ENCODE data around the gene FBP2. TPM values are rescaled to one million over a fixed set of nuclear protein-coding genes. Genes with fewer than 3 reads are reported as not detected.
"Not testable (repeated sequence)": the region's sequence is repeated elsewhere in the genome, so short reads cannot be mapped to it uniquely, and the experiment has no call there.

FBP2 gene
- total RNA-seq, 4 donors from 2014 or later, result not detected

GRCh38 chr9:94602666-94603065 lies 9.0 kb upstream of the FBP2 start:
- H3K27ac ChIP-seq (replicated peaks in 1 of 4), result no peak overlapping the region
- no peaks in the 10 kb centered on the region for H3K36me3 ChIP-seq
- H3K4me3 ChIP-seq, result no peak overlapping the region
- intact Hi-C loops (cut with DNase I), result no loop called here
- no peak for DNase-seq (ENCODE audit: extremely low spot score)
- no peaks in the 10 kb centered on the region for H3K9me3 ChIP-seq
- H3K27me3 ChIP-seq, result peaks cover 0 to 11% (median 0%) of the 10 kb centered on the region in 4 donors
- TF ChIP-seq POLR2A (IDR thresholded peaks at IDR 0.05; ENCODE audit: low read depth) (no peak), CTCF (IDR thresholded peaks at IDR 0.05) (no peak), POLR2AphosphoS5 (IDR thresholded peaks at IDR 0.05) (no peak), EP300 (IDR thresholded peaks at IDR 0.05) (no peak)
- peaks cover 0 to 4% (median 0%) of the 10 kb centered on the region in 4 donors for H3K4me1 ChIP-seq
- 84% methylated on average over 6 of the region's 6 CpGs for WGBS

- TF ChIP-seq POLR2AphosphoS5 (IDR thresholded peaks at IDR 0.05), result no peak
- no peak for TF ChIP-seq POLR2A (IDR thresholded peaks at IDR 0.05; ENCODE audit: low read depth)
- Histone ChIP-seq H3K9me3 (no peaks in the 10 kb centered on the region), H3K4me3 (no peak overlapping the region), H3K4me1 (peaks cover 0 to 4% (median 0%) of the 10 kb centered on the region in 4 donors), H3K36me3 (no peaks in the 10 kb centered on the region), H3K27ac (replicated peaks in 1 of 4) (no peak overlapping the region), H3K27me3 (peaks cover 0 to 7% (median 0%) of the 10 kb centered on the region in 4 donors)
- 77% methylated on average over 10 of the region's 10 CpGs for WGBS
- intact Hi-C loops (cut with DNase I), result no loop called here
- DNase-seq (ENCODE audit: extremely low spot score), result no peak
Measured at GRCh38 chr9:94600715-94601114, 7.1 kb upstream of the FBP2 start.

- intact Hi-C loops (cut with DNase I), result no loop called here
Measured at GRCh38 chr9:94600258-94600657, 6.6 kb upstream of the FBP2 start.

GRCh38 chr9:94599102-94599501 lies 5.5 kb upstream of the FBP2 start:
- Histone ChIP-seq H3K4me3 (no peak overlapping the region), H3K27me3 (no peaks in the 10 kb centered on the region), H3K9me3 (no peaks in the 10 kb centered on the region), H3K36me3 (no peaks in the 10 kb centered on the region), H3K4me1 (peaks cover 0 to 4% (median 0%) of the 10 kb centered on the region in 4 donors), H3K27ac (replicated peaks in 1 of 4) (no peak overlapping the region)
- 92% methylated on average over 7 of the region's 7 CpGs for WGBS
- intact Hi-C loops (cut with DNase I), result no loop called here
- TF ChIP-seq CTCF (IDR thresholded peaks at IDR 0.05), result no peak
- no peak for TF ChIP-seq EP300 (IDR thresholded peaks at IDR 0.05)
- TF ChIP-seq POLR2AphosphoS5 (IDR thresholded peaks at IDR 0.05), result no peak
- TF ChIP-seq POLR2A (IDR thresholded peaks at IDR 0.05; ENCODE audit: low read depth), result no peak
- DNase-seq (ENCODE audit: extremely low spot score), result no peak

More at GRCh38 chr9:94600258-94600657, 6.6 kb upstream of the FBP2 start:
- TF ChIP-seq POLR2AphosphoS5 (IDR thresholded peaks at IDR 0.05) (no peak), POLR2A (IDR thresholded peaks at IDR 0.05; ENCODE audit: low read depth) (no peak), CTCF (IDR thresholded peaks at IDR 0.05) (no peak), EP300 (IDR thresholded peaks at IDR 0.05) (no peak)
- peaks cover 0 to 5% (median 0%) of the 10 kb centered on the region in 4 donors for H3K27me3 ChIP-seq
- H3K9me3 ChIP-seq, result no peaks in the 10 kb centered on the region
- H3K4me3 ChIP-seq, result no peak overlapping the region
- no peaks in the 10 kb centered on the region for H3K36me3 ChIP-seq
- WGBS, result 94% methylated on average over 4 of the region's 8 CpGs
- H3K27ac ChIP-seq (replicated peaks in 1 of 4), result no peak overlapping the region
- peaks cover 0 to 4% (median 0%) of the 10 kb centered on the region in 4 donors for H3K4me1 ChIP-seq
- no peak for DNase-seq (ENCODE audit: extremely low spot score)

- WGBS, result 77% methylated on average over 7 of the region's 7 CpGs
- H3K4me3 ChIP-seq; H3K27ac ChIP-seq (replicated peaks in 1 of 4); DNase-seq (ENCODE audit: extremely low spot score); intact Hi-C loops (cut with DNase I); H3K9me3 ChIP-seq; H3K4me1 ChIP-seq; H3K36me3 ChIP-seq: not testable (repeated sequence)
- peaks cover 0 to 24% (median 0%) of the 10 kb centered on the region in 4 donors for H3K27me3 ChIP-seq
Measured at GRCh38 chr9:94592683-94593082, 941 bp downstream of the FBP2 start.

GRCh38 chr9:94591876-94592275 lies 1.7 kb downstream of the FBP2 start:
- no peak for DNase-seq (ENCODE audit: extremely low spot score)
- TF ChIP-seq EP300 (IDR thresholded peaks at IDR 0.05) (no peak), POLR2A (IDR thresholded peaks at IDR 0.05; ENCODE audit: low read depth) (no peak), POLR2AphosphoS5 (IDR thresholded peaks at IDR 0.05) (no peak)
- intact Hi-C loops (cut with DNase I), result no loop called here
- H3K27me3 ChIP-seq, result peaks cover 0 to 28% (median 0%) of the 10 kb centered on the region in 4 donors
- H3K4me3 ChIP-seq, result no peak overlapping the region
- H3K9me3 ChIP-seq, result no peaks in the 10 kb centered on the region
- no peaks in the 10 kb centered on the region for H3K4me1 ChIP-seq
- no peaks in the 10 kb centered on the region for H3K36me3 ChIP-seq
- WGBS, result 93% methylated on average over 8 of the region's 8 CpGs
- H3K27ac ChIP-seq (replicated peaks in 1 of 4), result no peak overlapping the region

- WGBS, result 93% methylated on average over 13 of the region's 38 CpGs
- H3K4me1 ChIP-seq; H3K4me3 ChIP-seq; DNase-seq (ENCODE audit: extremely low spot score); H3K36me3 ChIP-seq; intact Hi-C loops (cut with DNase I); H3K9me3 ChIP-seq; H3K27ac ChIP-seq (replicated peaks in 1 of 4): not testable (repeated sequence)
- H3K27me3 ChIP-seq, result peaks cover 0 to 28% (median 0%) of the 10 kb centered on the region in 4 donors
Measured at GRCh38 chr9:94591046-94591545, 2.5 kb downstream of the FBP2 start.

All from esophagus muscularis mucosa (tissue), 4 donors.